H1 (cell line): Measurements from ENCODE around the gene ZNF121. TPM values are rescaled to one million over a fixed set of nuclear protein-coding genes. Genes with fewer than 3 reads are reported as not detected.

ENCODE experiments used
- CTCF ChIA-PET: fragments of 300-600 bp; sonication (Branson Sonifier 250); formaldehyde crosslinking; loops from one replicate; lab custom pipeline; 2021; ENCODE audit not compliant: partially characterized antibody; lab: Charles Lee
- POLR2A ChIA-PET: fragments of 300-600 bp; sonication (Branson Sonifier 250); formaldehyde crosslinking; loops from one replicate; lab custom pipeline; 2021; ENCODE audit warnings: inconsistent platforms; ENCODE audit not compliant: partially characterized antibody; lab: Charles Lee
- DNase-seq, 2 experiments: peaks; one replicate each; pipeline versions ENCODE4 v3.0.0 to v3.0.0-alpha.2; 2010 to 2022; ENCODE audit warnings: low spot score in 2 of 2, low read depth in 1 of 2, mixed read lengths in 1 of 2
- FAIRE-seq: peaks from 2 replicates; lab custom pipeline; 2011; peaks lifted over from hg19 to GRCh38; lab: Jason Lieb, UNC
- H2AFZ ChIP-seq: 2 replicates; pipeline ENCODE4 v1.8.1; 2012; ENCODE audit warnings: low read length, inconsistent platforms
- H2AK5ac ChIP-seq: 2 replicates; pipeline ENCODE4 v1.6.1; 2013; ENCODE audit warnings: low read depth, low read length
- H2BK120ac ChIP-seq: replicated peaks from 2 replicates; pipeline ENCODE3; 2013; ENCODE audit warnings: low read depth, low read length, inconsistent platforms
- H2BK12ac ChIP-seq: 2 replicates; pipeline ENCODE4 v1.6.1; 2013; ENCODE audit warnings: low read depth, low read length
- H2BK15ac ChIP-seq: 2 replicates; pipeline ENCODE4 v1.6.1; 2013; ENCODE audit warnings: low read length
- H2BK20ac ChIP-seq: 2 replicates; pipeline ENCODE4 v1.6.1; 2013; ENCODE audit warnings: low read length
- H2BK5ac ChIP-seq: 2 replicates; pipeline ENCODE4 v1.6.1; 2013; ENCODE audit warnings: low read depth, low read length
- H3K14ac ChIP-seq: 2 replicates; pipeline ENCODE4 v1.6.1; 2013; ENCODE audit warnings: inconsistent platforms; ENCODE audit not compliant: insufficient read length
- H3K18ac ChIP-seq: 2 replicates; pipeline ENCODE4 v1.6.1; 2013; ENCODE audit warnings: low read length; ENCODE audit errors: extremely low read depth
- H3K23ac ChIP-seq: 2 replicates; pipeline ENCODE4 v1.6.1; 2013; ENCODE audit warnings: inconsistent platforms; ENCODE audit not compliant: insufficient read length
- H3K23me2 ChIP-seq: 2 replicates; pipeline ENCODE4 v1.6.1; 2013; ENCODE audit warnings: low read depth, low read length
- H3K27ac ChIP-seq: 2 replicates; pipeline ENCODE4 v1.6.1; 2011; ENCODE audit warnings: low read depth, low read length, inconsistent platforms
- H3K27me3 ChIP-seq, 4 experiments: replicated peaks in 1 of 4; 1 replicate in 1 of 4; 2 replicates in 3 of 4; pipeline versions ENCODE4 v1.6.1 to v1.8.1; 2011 to 2013; ENCODE audit warnings: low read length in 3 of 4, mild to moderate bottlenecking in 3 of 4, inconsistent platforms in 2 of 4, mixed read lengths in 2 of 4, moderate library complexity in 1 of 4; ENCODE audit not compliant: control insufficient read depth in 3 of 4, insufficient read depth in 3 of 4; ENCODE audit errors: extremely low read depth in 1 of 4
- H3K36me3 ChIP-seq, 4 experiments: 2 replicates each; pipeline versions ENCODE4 v1.6.1 to v1.8.1; 2011 to 2013; ENCODE audit warnings: mild to moderate bottlenecking in 4 of 4, low read length in 3 of 4, moderate library complexity in 2 of 4, control low read depth in 1 of 4, inconsistent platforms in 1 of 4; ENCODE audit not compliant: insufficient read depth in 4 of 4, control insufficient read depth in 2 of 4
- H3K4ac ChIP-seq: replicated peaks from 2 replicates; pipeline ENCODE3; 2013; ENCODE audit warnings: low read length, low read depth, mixed read lengths, inconsistent platforms; ENCODE audit not compliant: insufficient read length
- H3K4me1 ChIP-seq, 4 experiments: replicated peaks in 1 of 4; 1 replicate in 1 of 4; 2 replicates in 3 of 4; pipeline versions ENCODE4 v1.6.1 to v1.8.1; 2011 to 2013; ENCODE audit warnings: low read length in 3 of 4, inconsistent platforms in 2 of 4, mixed read lengths in 1 of 4; ENCODE audit not compliant: insufficient read depth in 4 of 4, control insufficient read depth in 3 of 4
- H3K4me2 ChIP-seq, 2 experiments: 2 replicates each; pipeline versions ENCODE4 v1.6.1 to v1.8.1; 2011 to 2013; ENCODE audit warnings: low read depth in 2 of 2, low read length in 2 of 2, control low read depth in 1 of 2, inconsistent platforms in 1 of 2, mild to moderate bottlenecking in 1 of 2; ENCODE audit not compliant: insufficient read depth in 1 of 2
- H3K4me3 ChIP-seq, 4 experiments: fragments of 200-600, 300-600 bp in 1 of 4; sonication (generic), shearing (Covaris generic), sonication (Bioruptor Twin) in 1 of 4; 2 replicates each; pipeline versions ENCODE4 v1.5.1 to v1.8.1; 2011 to 2016; ENCODE audit warnings: low read length in 4 of 4, low read depth in 3 of 4, control low read depth in 2 of 4, inconsistent platforms in 2 of 4, mild to moderate bottlenecking in 2 of 4, mixed read lengths in 1 of 4, moderate library complexity in 1 of 4; ENCODE audit not compliant: insufficient read depth in 2 of 4; ENCODE audit errors: extremely low read depth in 1 of 4
- H3K56ac ChIP-seq: replicated peaks from 2 replicates; pipeline ENCODE3; 2013; ENCODE audit warnings: low read depth, mild to moderate bottlenecking, mixed read lengths, low read length, inconsistent platforms; ENCODE audit not compliant: insufficient read length
- H3K79me1 ChIP-seq: 2 replicates; pipeline ENCODE4 v1.6.1; 2013; ENCODE audit warnings: low read depth, low read length, control low read depth
- H3K79me2 ChIP-seq, 2 experiments: 2 replicates each; pipeline versions ENCODE4 v1.6.1 to v1.8.1; 2012 to 2013; ENCODE audit warnings: low read length in 2 of 2, mild to moderate bottlenecking in 2 of 2, inconsistent platforms in 1 of 2; ENCODE audit not compliant: insufficient read depth in 2 of 2, control insufficient read depth in 1 of 2
- H3K9ac ChIP-seq, 4 experiments: replicated peaks in 1 of 4; 1 replicate in 1 of 4; 2 replicates in 3 of 4; pipeline versions ENCODE4 v1.6.1 to v1.8.1; 2011 to 2013; ENCODE audit warnings: low read depth in 3 of 4, low read length in 3 of 4, control low read depth in 2 of 4, mild to moderate bottlenecking in 2 of 4, moderate library complexity in 2 of 4, inconsistent platforms in 1 of 4; ENCODE audit errors: extremely low read depth in 1 of 4
- H3K9me3 ChIP-seq, 2 experiments: 2 replicates each; pipeline versions ENCODE4 v1.6.1 to v1.8.1; 2012 to 2013; ENCODE audit warnings: mild to moderate bottlenecking in 2 of 2, moderate library complexity in 2 of 2, control low read depth in 1 of 2, inconsistent platforms in 1 of 2, low read depth in 1 of 2, low read length in 1 of 2, mixed read lengths in 1 of 2; ENCODE audit not compliant: insufficient read depth in 2 of 2
- H4K20me1 ChIP-seq, 2 experiments: replicated peaks in 1 of 2; 2 replicates each; pipeline versions ENCODE3 to v1.8.1; 2011 to 2013; ENCODE audit warnings: inconsistent platforms in 2 of 2, low read length in 2 of 2, mild to moderate bottlenecking in 1 of 2; ENCODE audit not compliant: insufficient read depth in 2 of 2, control insufficient read depth in 1 of 2
- H4K5ac ChIP-seq: 2 replicates; pipeline ENCODE4 v1.6.1; 2013; ENCODE audit warnings: low read length, low read depth, mixed read lengths, inconsistent platforms; ENCODE audit not compliant: insufficient read length
- H4K8ac ChIP-seq: 2 replicates; pipeline ENCODE4 v1.8.0; 2013; ENCODE audit warnings: mild to moderate bottlenecking, moderate library complexity, low read length, inconsistent platforms; ENCODE audit not compliant: insufficient read depth; ENCODE audit errors: extremely low read depth
- H4K91ac ChIP-seq: replicated peaks from 2 replicates; pipeline ENCODE3; 2013; ENCODE audit warnings: low read length, mixed read lengths, inconsistent platforms; ENCODE audit not compliant: insufficient read length
- ASH2L ChIP-seq: fragments of 200-600, 300-600 bp; sonication (generic); IDR thresholded peaks from one replicate; pipeline ENCODE4 v1.7.1; 2017; ENCODE audit warnings: low read length
- BACH1 ChIP-seq: IDR thresholded peaks from 2 replicates; pipeline ENCODE4 v1.6.1; 2012; ENCODE audit warnings: low read length, improper control_type of control experiment
- CBX8 ChIP-seq: fragments of 300-800, 300-1000 bp; sonication (generic); IDR thresholded peaks from 2 replicates; pipeline ENCODE4 v1.7.1; 2016; ENCODE audit warnings: low read depth, low read length, borderline replicate concordance
- CREB1 ChIP-seq: IDR thresholded peaks from 2 replicates; pipeline ENCODE4 v1.6.1; 2012; ENCODE audit warnings: inconsistent platforms
- HDAC2 ChIP-seq, 2 experiments: fragments of 300-600 bp in 1 of 2; sonication (generic) in 1 of 2; IDR thresholded peaks; 2 replicates each; pipeline ENCODE4 v1.6.1; 2011 to 2012; ENCODE audit warnings: low read depth in 2 of 2, low read length in 2 of 2, mild to moderate bottlenecking in 2 of 2, moderate library complexity in 2 of 2, borderline replicate concordance in 1 of 2, inconsistent platforms in 1 of 2
- JUN ChIP-seq: IDR thresholded peaks from 2 replicates; pipeline ENCODE4 v1.6.1; 2011; ENCODE audit warnings: low read depth, mild to moderate bottlenecking, improper control_type of control experiment, low read length
- KDM1A ChIP-seq: fragments of 200-600, 300-600 bp; sonication (generic); IDR thresholded peaks from 2 replicates; pipeline ENCODE4 v1.7.1; 2016; ENCODE audit warnings: mild to moderate bottlenecking, low read length, borderline replicate concordance
- POLR2A ChIP-seq, 2 experiments: IDR thresholded peaks; 1 replicate in 1 of 2; 2 replicates in 1 of 2; pipeline ENCODE4 v1.6.1; 2011; ENCODE audit warnings: low read depth in 2 of 2, low read length in 2 of 2, mild to moderate bottlenecking in 2 of 2; ENCODE audit errors: control extremely low read depth in 1 of 2
- POLR2AphosphoS5 ChIP-seq: IDR thresholded peaks from 2 replicates; pipeline ENCODE4 v1.6.1; 2011; ENCODE audit warnings: low read depth, low read length
- RAD21 ChIP-seq, 2 experiments: IDR thresholded peaks in 1 of 2; conservative IDR thresholded peaks in 1 of 2; 2 replicates each; pipeline ENCODE4 v1.6.1; 2011; ENCODE audit warnings: low read depth in 2 of 2, low read length in 2 of 2, improper control_type of control experiment in 1 of 2, inconsistent platforms in 1 of 2, mild to moderate bottlenecking in 1 of 2, moderate library complexity in 1 of 2
- RXRA ChIP-seq: IDR thresholded peaks from 2 replicates; pipeline ENCODE4 v1.6.1; 2011; ENCODE audit warnings: low read depth, mild to moderate bottlenecking, low read length, moderate library complexity; ENCODE audit not compliant: insufficient read depth
- SP2 ChIP-seq: IDR thresholded peaks from 2 replicates; pipeline ENCODE4 v1.6.1; 2012; ENCODE audit warnings: mild to moderate bottlenecking, low read length, inconsistent platforms
- YY1 ChIP-seq: IDR thresholded peaks from 2 replicates; pipeline ENCODE4 v1.6.1; 2011; ENCODE audit warnings: low read depth, mild to moderate bottlenecking, low read length
- WGBS, 2 experiments: shearing (Covaris generic) in 1 of 2; methylation state at CpG; one replicate each; pipeline versions ENCODE4 v1.1.6 to v1.1.7; 2013 to 2015; ENCODE audit warnings: low lambda C conversion rate in 2 of 2, mixed read lengths in 2 of 2, inconsistent platforms in 1 of 2, low coverage in 1 of 2, missing lambda C conversion rate in 1 of 2; ENCODE audit not compliant: insufficient replicate concordance in 2 of 2, insufficient coverage in 1 of 2, insufficient read length in 1 of 2; ENCODE audit errors: extremely low coverage in 1 of 2, missing lambda C conversion rate in 1 of 2; 5-methylcytosine and 5-hydroxymethylcytosine counted together
- polyA plus RNA-seq, 7 experiments: library from polyadenylated mRNA; depleted of rRNA in 3 of 7; stranded (reverse) in 5 of 7; unstranded in 2 of 7; fragments of >200 nt in 5 of 7; fragments of 200-250 nt in 2 of 7; gene quantifications; 1 replicate in 5 of 7; 2 replicates in 1 of 7; 4 replicates in 1 of 7; pipeline versions ENCODE4 v1.2.1 to v1.2.3, GENCODE V29; 2011 to 2013; ENCODE audit warnings: missing spikeins in 2 of 7, mixed read lengths in 2 of 7
- total RNA-seq: library from RNA; stranded (reverse); fragmentation: NEBNext Ultra II Directional; extraction: Animal tissue kit (Norgen Biotek cat#: 25700); gene quantifications from 2 replicates; pipeline ENCODE4 v1.2.1, GENCODE V29; 2021
- TF ChIP-seq, protein P1 (sequence below): IDR thresholded peaks from 2 replicates; pipeline ENCODE4 v1.6.1; 2011; ENCODE audit warnings: low read length, improper control_type of control experiment

ZNF121 gene
- total and polyA plus RNA-seq, 2 of the 8 experiments (the other 6 are each of a cell fraction or from before 2014, with no cell fraction given) = 22.2 to 220 TPM

GRCh38 chr19:9535934-9536333, 48.4 kb downstream of the ZNF121 start:
- Histone ChIP-seq H4K91ac (no peak overlapping the region), H3K79me1 (peaks cover 2% of the 10 kb centered on the region; the same call in 1 of the 2 replicates), H2BK15ac (no peak overlapping the region), H3K14ac (no peak overlapping the region), H3K36me3 (peaks cover 24 to 59% (median 43%) of the 10 kb centered on the region in 4 experiments; a peak in 7 of 8 replicates), H2BK120ac (no peak overlapping the region), H3K27ac (no peak overlapping the region), H3K18ac (no peak overlapping the region), H3K4me2 (no peak overlapping the region), H3K4me3 (no peak overlapping the region), H4K8ac (no peak overlapping the region), H3K27me3 (no peaks in the 10 kb centered on the region), H3K4ac (no peak overlapping the region), H3K23ac (no peak overlapping the region), H3K79me2 (peaks cover 4 to 27% of the 10 kb centered on the region in 2 experiments; a peak in 3 of 4 replicates), H3K9ac (no peak overlapping the region), H2BK12ac (no peak overlapping the region), H4K5ac (no peak overlapping the region), H3K4me1 (no peaks in the 10 kb centered on the region), H3K9me3 (peaks cover 32 to 44% of the 10 kb centered on the region in 2 experiments), H3K56ac (no peak overlapping the region), H2AFZ (no peak overlapping the region), H2BK5ac (no peak overlapping the region), H2BK20ac (no peak overlapping the region), H3K23me2 (no peaks in the 10 kb centered on the region; the same call in 1 of the 2 replicates), H2AK5ac (no peak overlapping the region), H4K20me1 (no peaks in the 10 kb centered on the region)
- ChIA-PET CTCF (interaction anchor here (0.5 to 1.2 kb wide), 3 partner anchors 51 to 285 kb away, joined by 3 read pairs; no protein-coding TSS in a partner anchor), POLR2A (interaction anchor here (0.9 to 1.0 kb wide), 2 partner anchors 9 to 12 kb away, joined by 3 read pairs; no protein-coding TSS in a partner anchor)
- TF ChIP-seq, protein P1, sequence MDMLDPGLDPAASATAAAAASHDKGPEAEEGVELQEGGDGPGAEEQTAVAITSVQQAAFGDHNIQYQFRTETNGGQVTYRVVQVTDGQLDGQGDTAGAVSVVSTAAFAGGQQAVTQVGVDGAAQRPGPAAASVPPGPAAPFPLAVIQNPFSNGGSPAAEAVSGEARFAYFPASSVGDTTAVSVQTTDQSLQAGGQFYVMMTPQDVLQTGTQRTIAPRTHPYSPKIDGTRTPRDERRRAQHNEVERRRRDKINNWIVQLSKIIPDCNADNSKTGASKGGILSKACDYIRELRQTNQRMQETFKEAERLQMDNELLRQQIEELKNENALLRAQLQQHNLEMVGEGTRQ = no peak
- TF ChIP-seq RXRA (no peak), POLR2A (IDR thresholded peaks at IDR 0.05; ENCODE audit: control extremely low read depth in 1 of 2, low read depth in 2 of 2, low read length in 2 of 2) (no peak), ASH2L (no peak), KDM1A (no peak), CBX8 (no peak), SP2 (no peak), CREB1 (no peak), JUN (no peak), BACH1 (no peak), YY1 (no peak), POLR2AphosphoS5 (no peak), RAD21 (IDR thresholded peaks at IDR 0.05 in 1 of 2, conservative IDR thresholded peaks at IDR 0.05 in 1 of 2; ENCODE audit: low read depth in 2 of 2, low read length in 2 of 2) (no peak), HDAC2 (IDR thresholded peaks at IDR 0.05; ENCODE audit: borderline replicate concordance in 1 of 2, low read depth in 2 of 2, low read length in 2 of 2) (no peak)
- no peak for DNase-seq
- WGBS, 2 experiments = 93% methylated on average over 4 of the region's 4 CpGs; no CpG with 5 or more reads in 1 of the 2 experiments
- FAIRE-seq = no peak
